Thoracic aorta (tissue), 2 donors: ENCODE measurements around the gene RNF19B. TPM values are rescaled to one million over a fixed set of nuclear protein-coding genes. Genes with fewer than 3 reads are reported as not detected.
"Not testable (repeated sequence)": the region's sequence is repeated elsewhere in the genome, so short reads cannot be mapped to it uniquely, and the experiment has no call there.

ENCODE experiments used
- ATAC-seq: fragments of 150-250 bp; one replicate; pipeline ENCODE4 v1.8.0; 2017; ENCODE audit warnings: low read depth; ENCODE audit not compliant: insufficient number of reproducible peaks, low FRiP score
- DNase-seq: peaks from one replicate; pipeline ENCODE4 v3.0.0-alpha.2; 2020; ENCODE audit warnings: low spot score
- H3K27ac ChIP-seq, 2 donors: fragments of 200-600 bp; sonication (generic); 1 replicate in 1 of 2; 2 replicates in 1 of 2; pipeline ENCODE4 v1.5.1; 2016; ENCODE audit warnings: mild to moderate bottlenecking in 2 of 2, moderate library complexity in 2 of 2
- H3K27me3 ChIP-seq: fragments of 200-600 bp; sonication (generic); replicated peaks from 2 replicates; pipeline ENCODE4 v1.6.0; 2016; ENCODE audit warnings: mild to moderate bottlenecking; ENCODE audit not compliant: insufficient read depth
- H3K36me3 ChIP-seq: fragments of 200-600 bp; sonication (generic); one replicate; pipeline ENCODE4 v1.5.1; 2016
- H3K4me1 ChIP-seq, 2 donors: fragments of 200-600 bp; sonication (generic); 1 replicate in 1 of 2; 2 replicates in 1 of 2; pipeline versions ENCODE4 v1.5.1 to v1.6.0; 2016; ENCODE audit warnings: low read depth in 2 of 2, mild to moderate bottlenecking in 1 of 2; ENCODE audit not compliant: control insufficient read depth in 1 of 2
- H3K4me3 ChIP-seq: fragments of 200-600 bp; sonication (generic); 2 replicates; pipeline ENCODE4 v1.5.1; 2016; ENCODE audit warnings: mild to moderate bottlenecking
- H3K9me3 ChIP-seq: fragments of 200-600 bp; sonication (generic); 2 replicates; pipeline ENCODE4 v1.5.1; 2016
- total RNA-seq, 2 donors: library from RNA; depleted of rRNA; stranded (reverse); fragments of >200 nt; gene quantifications; one replicate each; pipeline versions ENCODE4 v1.1.0 to v1.2.3, GENCODE V29; 2016
- TF ChIP-seq, protein P1 (sequence below): fragments of 200-600 bp; sonication (generic); IDR thresholded peaks from one replicate; pipeline ENCODE4 v1.5.1; 2019; ENCODE audit warnings: antibody characterized with exemption

Gene RNF19B
- total RNA-seq, 2 donors from 2014 or later: 21.9 to 37.2 TPM

DNA sequence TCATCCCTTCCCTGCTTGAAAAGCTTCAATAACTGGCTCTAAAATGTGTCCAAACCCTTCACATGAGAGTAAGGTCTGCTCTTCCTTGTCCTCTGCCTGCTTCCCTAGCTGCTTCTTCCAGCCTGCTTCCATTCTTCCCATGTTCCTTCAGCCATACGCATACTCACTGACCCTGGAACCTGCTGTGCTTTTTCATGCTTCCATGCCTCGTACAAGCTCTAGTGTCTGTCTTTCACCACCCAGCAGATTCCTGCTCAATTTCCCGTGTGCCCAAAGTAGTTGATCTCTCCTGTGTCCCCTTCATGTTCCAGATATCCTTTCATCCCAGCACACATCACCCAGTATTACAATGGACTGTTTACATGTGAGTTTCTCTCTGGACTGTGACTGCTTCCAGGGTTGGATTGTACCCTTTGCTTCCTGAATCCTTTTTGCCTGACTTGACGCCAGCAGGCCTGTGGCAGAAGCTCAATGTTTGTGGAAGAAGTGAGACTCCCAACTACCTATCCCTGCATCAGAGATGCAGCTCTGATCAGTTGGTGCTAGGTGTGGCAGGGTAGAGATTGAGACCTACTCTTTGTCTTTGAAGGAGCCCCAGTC, 35.9 kb upstream of the RNF19B start:
- ATAC-seq (no peak), DNase-seq (no peak)
- no peak overlapping the region for H3K27ac ChIP-seq
- no peaks in the 10 kb centered on the region for H3K9me3 ChIP-seq
- H3K4me1 ChIP-seq: peaks cover 6 to 7% of the 10 kb centered on the region in 2 donors
- no peaks in the 10 kb centered on the region for H3K27me3 ChIP-seq
- H3K36me3 ChIP-seq: no peaks in the 10 kb centered on the region
- TF ChIP-seq, protein P1, sequence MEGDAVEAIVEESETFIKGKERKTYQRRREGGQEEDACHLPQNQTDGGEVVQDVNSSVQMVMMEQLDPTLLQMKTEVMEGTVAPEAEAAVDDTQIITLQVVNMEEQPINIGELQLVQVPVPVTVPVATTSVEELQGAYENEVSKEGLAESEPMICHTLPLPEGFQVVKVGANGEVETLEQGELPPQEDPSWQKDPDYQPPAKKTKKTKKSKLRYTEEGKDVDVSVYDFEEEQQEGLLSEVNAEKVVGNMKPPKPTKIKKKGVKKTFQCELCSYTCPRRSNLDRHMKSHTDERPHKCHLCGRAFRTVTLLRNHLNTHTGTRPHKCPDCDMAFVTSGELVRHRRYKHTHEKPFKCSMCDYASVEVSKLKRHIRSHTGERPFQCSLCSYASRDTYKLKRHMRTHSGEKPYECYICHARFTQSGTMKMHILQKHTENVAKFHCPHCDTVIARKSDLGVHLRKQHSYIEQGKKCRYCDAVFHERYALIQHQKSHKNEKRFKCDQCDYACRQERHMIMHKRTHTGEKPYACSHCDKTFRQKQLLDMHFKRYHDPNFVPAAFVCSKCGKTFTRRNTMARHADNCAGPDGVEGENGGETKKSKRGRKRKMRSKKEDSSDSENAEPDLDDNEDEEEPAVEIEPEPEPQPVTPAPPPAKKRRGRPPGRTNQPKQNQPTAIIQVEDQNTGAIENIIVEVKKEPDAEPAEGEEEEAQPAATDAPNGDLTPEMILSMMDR: no peak
- H3K4me3 ChIP-seq: no peak overlapping the region

DNA sequence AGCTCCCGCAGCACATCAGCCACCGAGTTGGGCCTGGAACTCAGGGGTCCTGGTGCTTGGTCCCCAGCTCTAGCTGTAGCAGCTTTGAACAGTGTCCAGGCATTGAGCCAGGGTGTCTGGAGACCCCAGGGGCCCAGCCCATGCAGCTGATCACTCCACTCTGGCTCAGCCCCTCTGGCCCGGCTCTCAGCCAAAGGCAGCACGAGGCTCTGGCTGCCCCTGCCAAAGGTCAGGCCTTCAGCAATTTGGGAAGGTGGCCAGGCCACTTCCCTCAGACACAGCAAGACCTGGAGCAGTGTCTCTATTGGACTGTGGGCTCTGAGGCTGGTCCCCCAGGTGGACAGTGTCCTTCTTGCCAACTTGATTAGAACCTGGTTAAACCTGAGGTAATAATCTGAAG, 34.4 kb upstream of the RNF19B start:
- ATAC-seq: no peak

DNA sequence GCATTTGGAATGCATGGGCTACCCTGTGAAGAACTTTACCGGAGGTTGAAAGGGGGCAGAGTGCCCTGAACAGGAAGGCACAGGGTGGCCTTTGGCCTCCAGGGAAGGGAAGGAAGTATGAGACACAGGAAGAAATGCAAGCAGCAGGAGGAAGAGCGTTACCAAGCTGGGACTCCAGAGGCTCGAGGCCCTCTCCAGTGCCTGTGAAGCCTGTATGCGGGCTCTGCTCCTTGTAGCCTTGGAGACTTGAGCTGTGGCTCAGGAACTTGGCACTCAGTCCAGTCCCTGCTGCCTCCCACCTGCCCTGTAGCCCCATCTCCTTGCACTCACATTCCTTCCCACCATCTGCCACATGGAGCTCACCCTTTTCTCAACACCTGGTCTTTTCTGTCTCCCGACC, 33.5 kb upstream of the RNF19B start:
- DNase-seq: no peak
- H3K9me3 ChIP-seq: no peaks in the 10 kb centered on the region
- ATAC-seq: no peak
- no peak overlapping the region for H3K4me3 ChIP-seq
- H3K36me3 ChIP-seq: no peaks in the 10 kb centered on the region
- TF ChIP-seq, protein P1: no peak
- H3K4me1 ChIP-seq: peaks cover 6 to 7% of the 10 kb centered on the region in 2 donors
- H3K27me3 ChIP-seq: no peaks in the 10 kb centered on the region
- H3K27ac ChIP-seq: peak overlapping the region in 1 of 2 donors; percentile 40

More for the DNA sequence above, 34.4 kb upstream of the RNF19B start:
- H3K27ac ChIP-seq: no peak overlapping the region
- no peak for DNase-seq
- H3K9me3 ChIP-seq: no peaks in the 10 kb centered on the region
- H3K4me3 ChIP-seq: no peak overlapping the region
- H3K4me1 ChIP-seq: peaks cover 6 to 7% of the 10 kb centered on the region in 2 donors
- no peaks in the 10 kb centered on the region for H3K27me3 ChIP-seq
- no peaks in the 10 kb centered on the region for H3K36me3 ChIP-seq
- TF ChIP-seq, protein P1: no peak

DNA sequence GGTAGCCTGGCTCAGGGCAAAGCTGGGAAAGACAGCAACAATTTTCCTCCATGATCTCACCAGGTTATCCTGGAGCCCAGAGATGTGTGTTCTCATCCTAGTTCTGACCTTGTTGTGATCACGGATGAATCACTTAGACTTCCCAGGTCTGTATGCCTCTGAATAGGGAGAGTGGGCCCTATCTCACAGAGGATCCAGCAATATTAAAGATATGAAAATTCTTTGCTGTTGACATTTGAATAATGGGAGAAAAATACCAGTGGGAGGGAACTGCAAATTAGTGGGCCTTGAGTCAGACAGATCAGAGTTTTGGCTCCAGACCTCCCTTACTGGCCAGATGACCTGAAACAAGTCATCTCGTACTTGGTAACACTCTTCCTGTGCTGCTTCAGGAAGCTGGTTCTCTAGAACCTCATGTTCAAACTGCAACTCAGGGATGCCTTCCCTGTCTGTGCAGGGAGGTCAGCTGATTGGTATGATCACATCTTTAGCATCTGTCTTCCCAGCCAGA, 32.8 kb upstream of the RNF19B start:
- TF ChIP-seq, protein P1: no peak
- Histone ChIP-seq H3K27me3 (no peaks in the 10 kb centered on the region), H3K27ac (peak overlapping the region in 1 of 2 donors; percentile 40), H3K4me1 (peaks cover 6 to 10% of the 10 kb centered on the region in 2 donors), H3K4me3 (no peak overlapping the region), H3K9me3 (no peaks in the 10 kb centered on the region), H3K36me3 (no peaks in the 10 kb centered on the region)
- no peak for ATAC-seq
- no peak for DNase-seq

DNA sequence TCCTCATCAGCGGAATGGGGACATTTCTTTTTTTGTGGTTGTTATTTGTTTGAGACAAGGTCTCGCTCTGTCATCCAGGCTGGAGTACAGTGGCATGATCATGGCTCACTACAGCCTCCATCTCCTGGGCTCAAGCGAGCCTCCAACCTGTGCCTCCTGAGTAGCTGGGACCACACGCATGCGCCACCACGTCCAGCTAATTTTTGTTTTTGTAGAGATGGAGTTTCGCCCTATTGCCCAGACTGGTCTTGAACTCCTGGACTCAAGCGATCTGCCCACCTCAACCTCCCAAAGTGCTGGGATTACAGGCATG, 28.7 kb upstream of the RNF19B start:
- H3K4me1 ChIP-seq: peaks cover 26 to 27% of the 10 kb centered on the region in 2 donors
- DNase-seq, H3K27ac ChIP-seq, H3K27me3 ChIP-seq, ATAC-seq, H3K36me3 ChIP-seq, H3K4me3 ChIP-seq, H3K9me3 ChIP-seq: not testable (repeated sequence)
